ENCODE measurements around the gene TSSK3. TPM values are rescaled to one million over a fixed set of nuclear protein-coding genes. Genes with fewer than 3 reads are reported as not detected.

The TSSK3 gene
- total and polyA plus RNA-seq, 2 of the 8 experiments (the other 6 are each of a cell fraction or from before 2014, with no cell fraction given) = 1.2 TPM

- TF ChIP-seq JUN (IDR thresholded peaks at IDR 0.05; ENCODE audit: low read depth, low read length) (no peak), CEBPB (IDR thresholded peaks at IDR 0.05; ENCODE audit: low read depth, low read length) (no peak), TAF1 (IDR thresholded peaks at IDR 0.05; ENCODE audit: low read depth, low read length) (peak; percentile 18; the same call in 1 of the 2 replicates), CHD2 (IDR thresholded peaks at IDR 0.05; ENCODE audit: low read length) (no peak), HDAC6 (IDR thresholded peaks at IDR 0.05; ENCODE audit: low read depth, low read length) (no peak), MAX (IDR thresholded peaks at IDR 0.05) (peak; percentile 90), BCL11A (IDR thresholded peaks at IDR 0.05; ENCODE audit: low read depth in 2 of 2, low read length in 2 of 2) (no peak), SIX5 (IDR thresholded peaks at IDR 0.05; ENCODE audit: low read depth, low read length) (no peak), TCF12 (IDR thresholded peaks at IDR 0.05; ENCODE audit: low read depth, low read length) (no peak), JUND (IDR thresholded peaks at IDR 0.05; ENCODE audit: low read length) (no peak), EGR1 (IDR thresholded peaks at IDR 0.05; ENCODE audit: borderline replicate concordance, low read depth, low read length) (no peak), MAFK (IDR thresholded peaks at IDR 0.05; ENCODE audit: low read depth, low read length) (no peak), POLR2A (IDR thresholded peaks at IDR 0.05; ENCODE audit: control extremely low read depth in 1 of 2, low read depth in 2 of 2, low read length in 2 of 2) (peak; percentile 17 to 51; a peak in 2 of 3 replicates), CTBP2 (IDR thresholded peaks at IDR 0.05; ENCODE audit: borderline replicate concordance, insufficient read depth, insufficient read length, low read length) (peak; percentile 73), YY1 (IDR thresholded peaks at IDR 0.05; ENCODE audit: low read depth, low read length) (0 out of 2 replicates have a peak, but pooled peaks have one; percentile 11), POU5F1 (IDR thresholded peaks at IDR 0.05; ENCODE audit: low read depth, low read length) (no peak), POLR2AphosphoS5 (IDR thresholded peaks at IDR 0.05; ENCODE audit: low read depth, low read length) (0 out of 2 replicates have a peak, but pooled peaks have one; percentile 16), EZH2 (IDR thresholded peaks at IDR 0.05; ENCODE audit: low read depth, low read length, severe bottlenecking) (peak; percentile 42), RFX5 (IDR thresholded peaks at IDR 0.05; ENCODE audit: borderline replicate concordance, low read depth, low read length) (no peak), SP1 (IDR thresholded peaks at IDR 0.05; ENCODE audit: low read depth, low read length) (no peak), CBX5 (IDR thresholded peaks at IDR 0.05; ENCODE audit: low read depth, low read length) (no peak), NRF1 (IDR thresholded peaks at IDR 0.05; ENCODE audit: low read depth, low read length) (no peak), KDM4A (IDR thresholded peaks at IDR 0.05; ENCODE audit: low read depth, low read length, severe bottlenecking) (peak; percentile 80)
Measured at GRCh38 chr1:32361674-32362473, 465 bp upstream of the TSSK3 start (continued).

Measured in H1 (cell line).